HFF-Myc (cell line): ENCODE measurements around the gene CDH24.
A peak's percentile ranks its signal among the peaks of the same experiment; 100 is the strongest.

Experiments
- DNase-seq: peaks from one replicate; pipeline ENCODE4 v3.0.0-alpha.2; 2011; ENCODE audit warnings: low read depth; ENCODE audit errors: extremely low read depth
- H3K4me3 ChIP-seq: replicated peaks from 2 replicates; pipeline ENCODE4 v1.5.1; 2011; ENCODE audit warnings: low read depth, mild to moderate bottlenecking, control low read depth, low read length
- CTCF ChIP-seq: IDR thresholded peaks from 2 replicates; pipeline ENCODE4 v1.5.1; 2012; ENCODE audit warnings: mild to moderate bottlenecking, low read depth, low read length, control low read depth; ENCODE audit errors: missing control alignments

The CDH24 gene

DNA sequence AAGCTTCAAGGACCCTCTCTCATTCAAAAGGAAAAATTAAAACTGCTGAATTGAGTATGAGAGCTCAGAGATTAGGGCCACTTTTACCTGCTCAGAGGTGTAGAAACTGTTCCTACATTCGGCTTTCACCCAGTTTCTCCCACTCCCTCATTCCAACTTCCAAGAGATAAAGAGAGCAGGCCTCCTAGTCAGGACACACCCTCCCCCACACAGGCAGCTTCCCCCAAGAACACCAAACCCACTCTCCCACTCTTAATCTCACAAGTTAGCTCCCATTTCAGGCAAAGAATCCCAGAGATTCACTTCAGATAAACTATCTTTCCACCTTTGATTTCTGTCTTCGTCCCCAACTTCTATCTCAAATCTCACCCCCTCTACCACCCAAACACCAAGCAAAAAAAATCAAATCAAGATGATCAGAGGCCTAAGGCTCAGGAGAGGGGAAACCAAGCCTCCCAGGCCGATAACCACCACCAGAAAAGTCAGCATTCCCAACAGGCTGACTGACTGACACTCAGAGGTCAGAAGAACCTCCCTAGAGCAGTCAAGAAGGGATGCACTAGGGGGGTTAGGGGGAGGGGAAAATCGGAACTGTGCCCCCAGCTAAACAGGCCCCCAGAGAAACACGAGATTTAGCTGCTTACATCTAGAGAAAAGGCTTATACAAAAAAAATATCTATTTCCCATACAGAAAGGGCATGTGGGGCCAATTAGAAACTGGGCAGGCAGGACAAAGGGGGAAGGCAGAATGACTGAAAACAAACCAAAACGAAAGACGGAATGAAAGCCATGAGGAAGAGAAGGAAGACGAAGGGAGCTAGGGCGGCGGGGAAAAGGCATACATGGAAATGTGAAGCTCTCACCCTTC lies 13.2 kb upstream of the CDH24 start:
- no peak for DNase-seq
- no peak for TF ChIP-seq CTCF
- peak overlapping the region; percentile 79 for H3K4me3 ChIP-seq

DNA sequence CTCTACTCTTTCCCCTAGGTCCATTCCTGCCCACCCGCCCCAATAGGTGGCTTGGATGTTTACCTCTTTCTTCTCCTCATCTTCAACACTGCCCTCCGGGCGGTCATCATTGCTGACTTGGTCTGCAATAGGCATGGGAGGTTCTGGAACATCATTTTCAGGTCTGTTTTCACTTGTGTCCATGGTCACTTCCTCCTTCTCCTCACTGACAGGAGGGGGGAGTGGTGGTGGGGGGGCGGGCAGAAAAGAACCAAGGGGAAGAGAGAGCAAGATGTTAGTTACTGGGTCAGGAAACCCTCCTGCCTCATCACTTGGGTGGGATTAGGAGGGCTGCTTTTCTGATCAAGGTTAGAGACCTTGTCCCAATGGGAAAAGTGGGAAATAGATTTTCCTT lies 12.1 kb upstream of the CDH24 start:
- TF ChIP-seq CTCF, result no peak
- DNase-seq, result no peak
- H3K4me3 ChIP-seq, result peak overlapping the region; percentile 79

DNA sequence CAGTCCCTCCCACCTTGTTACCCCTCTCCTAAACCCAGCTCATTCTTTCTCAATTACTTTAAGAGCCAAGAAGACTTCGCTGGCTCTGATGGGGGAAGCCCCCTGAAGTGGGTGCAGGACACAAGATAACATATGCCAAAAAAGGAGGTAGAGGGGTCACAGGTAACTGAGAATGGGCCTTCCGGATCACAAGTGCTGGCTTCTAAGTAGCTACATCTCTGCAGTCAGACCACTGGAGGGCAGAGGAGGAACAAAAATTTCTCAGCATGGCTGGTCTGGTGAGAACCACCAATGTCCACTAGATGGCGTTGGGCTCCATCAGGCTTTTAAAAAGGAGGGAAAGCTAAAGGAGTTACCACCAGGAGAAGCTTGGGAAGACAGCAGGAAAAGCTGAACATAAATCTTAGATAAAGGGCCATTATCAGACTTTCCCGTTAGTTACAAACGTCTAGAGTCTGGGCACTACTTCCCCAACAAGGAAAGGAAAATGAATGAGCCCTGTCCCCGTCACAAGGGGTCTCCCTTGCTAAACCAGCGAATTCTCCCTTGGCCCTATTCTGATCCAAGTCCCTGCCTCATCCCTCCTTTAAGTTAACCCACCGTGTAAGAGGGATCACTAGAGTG lies 11.6 kb upstream of the CDH24 start:
- H3K4me3 ChIP-seq, result peak overlapping the region; percentile 79
- TF ChIP-seq CTCF, result peak; percentile 100
- peak; percentile 92 for DNase-seq

GRCh38 chr14:23067847-23068788 lies 10.8 kb upstream of the CDH24 start:
- H3K4me3 ChIP-seq, result peak overlapping the region; percentile 79
- TF ChIP-seq CTCF, result no peak
- no peak for DNase-seq

DNA sequence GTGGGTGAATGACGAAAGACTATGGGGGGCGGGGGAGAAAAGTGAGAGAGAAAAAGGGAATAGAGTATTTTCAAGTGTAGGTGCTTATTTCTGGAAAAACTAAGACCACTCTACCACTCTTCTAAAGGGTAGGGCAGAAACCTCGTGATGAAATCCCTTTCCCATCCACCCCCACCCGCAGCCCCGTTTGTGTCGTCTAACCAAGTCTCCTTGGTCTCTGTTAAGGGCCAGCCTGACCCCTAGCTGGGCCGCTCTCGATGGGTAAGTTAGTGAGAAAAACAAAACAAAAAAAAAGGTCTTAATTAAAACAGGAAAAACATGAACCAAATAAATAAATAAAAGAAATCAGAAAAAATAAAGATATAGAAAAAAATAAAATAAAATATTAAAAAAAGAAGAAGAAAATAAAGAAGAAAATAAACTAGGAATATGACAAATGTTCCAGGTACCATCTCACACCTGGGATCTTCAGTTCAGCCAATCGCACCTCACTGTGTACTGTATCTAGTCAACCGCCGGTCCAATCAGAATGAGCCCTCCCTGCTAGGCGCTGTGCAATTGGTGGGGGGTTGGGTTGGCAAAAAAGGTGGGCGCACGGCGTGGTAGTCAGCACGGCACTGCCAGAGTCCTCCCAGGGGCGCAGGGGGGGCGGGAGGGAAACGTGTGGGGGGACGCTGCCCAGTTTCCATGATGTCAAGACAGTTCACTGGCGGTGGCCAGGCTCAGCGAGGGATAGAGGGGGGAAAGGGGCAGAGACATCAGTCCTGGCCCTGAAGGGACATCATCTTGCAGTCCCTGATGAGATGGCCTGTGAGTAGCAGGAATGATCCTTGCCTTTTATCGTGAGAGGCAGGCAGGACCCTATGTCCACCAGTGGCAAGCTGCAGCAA lies 9.8 kb upstream of the CDH24 start:
- DNase-seq, result no peak
- H3K4me3 ChIP-seq, result no peak overlapping the region
- TF ChIP-seq CTCF, result no peak

GRCh38 chr14:23066368-23066767 lies 9.0 kb upstream of the CDH24 start:
- TF ChIP-seq CTCF, result no peak
- no peak for DNase-seq
- H3K4me3 ChIP-seq, result no peak overlapping the region
